ENCODE results near the gene OTUD4.
A peak's percentile ranks its signal among the peaks of the same experiment; 100 is the strongest.

OTUD4 gene

DNA sequence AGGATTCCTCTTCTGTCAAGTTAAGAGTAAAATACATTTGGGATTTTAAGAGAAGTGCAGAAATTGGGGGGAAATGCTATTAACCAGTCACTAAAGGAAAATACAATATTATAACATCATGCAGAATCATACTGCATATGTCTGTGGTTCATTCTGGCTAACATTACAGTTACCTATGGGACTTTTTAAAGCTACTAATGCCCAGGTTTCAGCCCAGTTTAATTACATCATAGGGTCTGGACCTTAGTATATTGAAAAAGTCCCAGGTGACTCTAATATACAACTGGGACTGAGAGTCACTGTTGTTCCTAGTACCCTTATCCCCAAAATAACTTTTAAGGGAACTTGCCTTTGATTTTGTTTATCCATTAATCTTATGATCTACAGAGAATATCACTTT lies 72.3 kb downstream of the OTUD4 start:
- no peak for DNase-seq (ENCODE audit: low read depth in 2 of 2)

DNA sequence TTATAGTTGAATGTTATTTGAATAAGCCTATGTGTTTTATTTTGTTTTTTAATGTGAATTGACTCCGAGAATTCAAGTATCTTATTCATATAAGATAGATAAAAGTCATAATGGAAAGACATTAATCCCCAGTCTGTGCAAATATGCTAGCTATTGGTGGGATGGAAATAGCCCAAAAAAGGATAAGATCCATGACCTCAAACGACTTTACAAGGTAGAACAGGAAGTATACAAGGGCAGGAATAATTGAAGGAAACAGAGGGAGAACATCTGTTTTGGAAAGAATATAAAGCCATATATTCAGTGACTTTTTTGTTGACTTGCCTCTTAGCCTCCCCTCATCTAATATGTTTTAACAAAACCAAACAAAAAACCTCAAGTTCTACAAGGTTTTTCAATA lies 73.3 kb downstream of the OTUD4 start:
- DNase-seq (ENCODE audit: low read depth in 2 of 2), result no peak

DNA sequence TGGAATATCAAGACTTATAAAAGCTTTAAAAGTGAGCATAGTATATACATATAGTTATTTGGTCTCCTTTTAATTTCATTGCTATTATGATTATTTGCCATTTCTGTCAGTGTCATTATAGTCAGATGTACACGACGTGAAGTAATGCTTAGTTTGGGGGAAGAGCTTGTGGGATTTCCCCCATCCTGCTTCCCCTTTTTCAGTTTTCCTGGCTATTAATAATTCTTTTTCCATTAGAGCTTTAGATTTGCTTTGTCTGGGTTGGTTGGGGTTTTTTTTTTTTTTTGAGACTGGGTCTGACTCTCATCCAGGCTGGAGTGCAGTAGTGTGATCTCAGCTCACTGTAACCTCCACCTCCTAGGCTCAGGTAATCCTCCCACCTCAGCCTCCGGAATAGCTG lies 76.9 kb downstream of the OTUD4 start:
- DNase-seq (ENCODE audit: low read depth in 2 of 2), result no peak

DNA sequence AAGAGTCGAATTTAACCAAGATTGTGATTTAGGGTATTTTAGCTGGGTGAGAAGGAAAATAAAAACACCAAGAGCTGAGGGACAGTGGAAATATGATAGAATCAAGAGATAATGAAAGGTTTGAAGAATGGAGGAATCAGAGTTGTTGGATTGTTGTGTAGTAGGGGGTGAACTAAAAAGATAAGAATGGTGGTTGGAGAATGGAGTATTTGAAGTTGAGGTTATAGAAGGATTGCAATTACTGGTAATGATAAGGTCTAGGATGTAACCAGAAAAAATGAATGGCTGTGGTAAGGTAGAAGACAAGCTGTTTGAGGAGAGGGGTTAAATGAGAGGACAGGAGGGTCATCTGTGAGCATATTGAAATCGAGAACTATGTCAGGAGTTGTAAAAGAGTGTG lies 77.8 kb downstream of the OTUD4 start:
- no peak for DNase-seq (ENCODE audit: low read depth in 2 of 2)

DNA sequence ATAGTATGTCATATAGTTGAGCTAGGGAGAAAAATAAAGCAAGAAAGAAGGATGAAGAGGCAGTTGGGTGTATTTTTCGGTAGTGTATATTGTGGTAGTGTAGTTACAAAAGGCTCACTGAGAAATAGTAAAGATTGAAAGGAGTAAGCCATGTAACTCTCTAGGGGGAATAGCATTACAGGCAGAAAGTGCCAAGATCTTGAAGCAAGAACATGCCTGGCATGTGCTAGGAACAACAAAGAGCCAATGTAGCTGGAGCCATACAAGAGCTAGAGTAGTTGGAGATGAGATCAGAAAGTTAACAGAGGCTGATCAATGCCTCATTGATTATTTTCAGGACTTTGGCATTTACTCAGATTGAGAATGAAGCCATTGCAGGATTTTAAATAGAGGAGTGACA lies 79.3 kb downstream of the OTUD4 start:
- DNase-seq (ENCODE audit: low read depth in 2 of 2), result no peak

DNA sequence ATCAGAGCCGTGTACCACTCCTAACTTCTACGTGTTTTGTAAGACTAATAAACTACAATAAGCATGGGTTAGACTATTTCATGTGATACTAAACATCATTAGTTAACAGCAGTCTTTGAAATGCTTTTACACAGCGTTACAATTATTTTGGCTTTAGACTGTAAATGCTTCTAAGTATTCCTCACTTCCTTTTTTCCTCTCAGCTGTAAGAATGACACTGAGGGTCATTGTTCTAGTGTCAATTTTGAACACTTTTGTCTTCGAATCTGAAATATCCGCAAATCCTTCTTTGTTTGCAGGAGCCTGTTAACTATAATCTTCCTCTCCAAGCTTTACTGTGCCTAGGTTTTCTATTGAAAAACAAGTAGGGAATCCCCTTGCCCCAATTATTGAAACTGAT lies 80.7 kb downstream of the OTUD4 start:
- no peak for DNase-seq (ENCODE audit: low read depth in 2 of 2)

DNA sequence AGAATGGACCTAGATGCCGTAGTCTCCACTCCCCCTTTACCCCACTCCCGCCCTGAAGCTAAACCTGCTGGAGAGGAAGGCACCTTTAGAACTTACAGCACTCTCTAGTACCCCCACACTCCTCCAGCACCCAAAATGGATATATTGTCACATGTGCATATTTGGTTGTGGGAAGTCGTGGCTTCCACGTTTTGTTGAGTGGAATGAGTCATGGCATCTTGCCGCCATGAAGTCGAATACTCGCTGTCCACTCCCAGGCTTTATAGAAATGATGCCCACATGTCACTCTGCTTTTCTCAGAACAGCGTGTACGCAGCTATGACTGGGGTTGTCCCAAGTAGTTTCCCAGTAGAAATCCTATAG lies 81.7 kb downstream of the OTUD4 start:
- DNase-seq (ENCODE audit: low read depth in 2 of 2), result peak; percentile 5 to 8

DNA sequence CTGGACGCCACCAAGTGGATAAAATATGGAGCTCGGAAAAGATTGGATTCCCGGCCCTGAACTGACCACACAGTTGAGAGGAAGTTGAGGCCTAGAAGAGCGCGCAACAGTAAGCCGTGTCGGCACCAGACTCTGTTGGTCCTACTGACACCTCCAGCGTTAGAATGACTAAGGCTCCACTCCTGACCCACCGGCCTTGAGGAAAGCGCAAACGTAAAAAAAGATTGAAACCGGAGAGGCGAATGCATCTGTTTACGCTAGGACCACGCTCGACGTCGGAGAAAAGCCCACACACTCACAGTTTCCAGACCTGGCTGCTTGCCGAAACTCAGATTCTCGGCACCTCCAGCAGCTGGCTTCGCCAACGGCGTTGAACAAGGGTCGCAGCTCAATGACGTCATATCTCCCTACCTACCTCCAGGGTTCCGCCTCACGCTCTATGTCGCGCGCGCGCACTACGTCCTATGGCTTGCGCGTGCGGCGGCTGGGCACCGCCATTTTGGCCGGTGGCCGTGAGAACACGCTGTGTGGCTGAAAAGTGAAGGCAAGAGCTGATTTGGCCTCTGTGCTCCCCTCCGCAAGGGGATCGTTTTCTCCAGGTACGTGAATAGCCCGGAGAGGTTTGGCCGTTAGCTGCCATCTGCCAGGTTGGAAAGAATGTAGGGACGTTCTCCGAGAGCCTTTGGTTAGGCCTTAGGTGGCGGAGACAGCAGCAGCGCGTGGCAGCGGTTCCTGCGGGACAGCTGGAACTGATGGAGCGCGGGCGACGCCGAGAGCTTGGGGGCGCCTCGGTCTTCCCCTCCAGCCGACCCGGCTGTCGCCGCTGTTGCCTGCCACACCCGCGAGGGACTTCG lies 82.3 kb downstream of the OTUD4 start, which contains the start of the genes ABCE1 and ANAPC10:
TSS of gene ABCE1 (plus strand) at position 491 of the 854 bp plus-strand sequence. CDS start 6,102 bp downstream, outside the sequence.
TSS of gene ANAPC10 (minus strand) at position 376 of the 854 bp plus-strand sequence. CDS start 2,097 bp downstream, outside the sequence.
- peak; percentile 92 to 93 for DNase-seq (ENCODE audit: low read depth in 2 of 2)

DNA sequence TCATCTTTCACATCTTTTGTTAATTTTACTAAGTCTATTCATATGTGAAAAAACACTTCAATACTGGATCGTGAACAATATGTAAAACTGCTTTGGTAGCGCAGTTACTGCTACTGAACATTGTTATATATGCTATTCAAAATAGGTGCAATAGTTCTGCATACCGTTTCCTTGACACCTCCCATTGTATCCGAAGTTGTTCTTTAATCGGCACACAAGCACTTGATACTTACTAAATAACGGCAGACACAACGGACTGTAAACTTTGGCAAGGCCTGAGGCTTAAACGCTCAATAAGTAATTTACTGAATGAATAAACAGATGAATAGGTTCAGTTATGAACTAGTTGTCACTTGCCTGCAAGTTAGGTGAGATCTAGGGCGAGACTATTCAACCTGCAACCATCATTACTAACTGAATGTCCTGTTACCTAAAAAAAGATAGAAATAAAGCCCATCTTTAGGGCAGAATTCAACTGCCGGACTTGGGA lies 83.0 kb downstream of the OTUD4 start:
- no peak for DNase-seq (ENCODE audit: low read depth in 2 of 2)

DNA sequence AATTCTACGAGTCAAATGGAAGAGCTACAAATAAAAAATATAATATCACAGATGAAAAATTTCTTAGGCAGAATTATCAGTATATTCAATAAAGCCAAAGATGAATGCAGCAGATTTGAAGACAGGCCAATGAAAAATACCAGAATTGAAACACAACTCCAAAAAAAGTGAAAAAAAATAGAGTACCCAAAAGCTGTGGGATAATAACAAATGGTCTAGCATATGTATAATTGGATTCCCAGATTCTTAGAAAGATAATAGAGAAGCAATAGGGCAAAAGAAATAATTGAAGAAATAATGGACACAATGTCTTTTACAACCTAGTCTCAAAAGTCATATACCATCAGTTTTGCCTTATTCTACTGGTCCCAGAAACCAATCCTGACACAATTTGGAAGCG lies 86.8 kb downstream of the OTUD4 start:
- DNase-seq (ENCODE audit: low read depth in 2 of 2), result no peak

DNA sequence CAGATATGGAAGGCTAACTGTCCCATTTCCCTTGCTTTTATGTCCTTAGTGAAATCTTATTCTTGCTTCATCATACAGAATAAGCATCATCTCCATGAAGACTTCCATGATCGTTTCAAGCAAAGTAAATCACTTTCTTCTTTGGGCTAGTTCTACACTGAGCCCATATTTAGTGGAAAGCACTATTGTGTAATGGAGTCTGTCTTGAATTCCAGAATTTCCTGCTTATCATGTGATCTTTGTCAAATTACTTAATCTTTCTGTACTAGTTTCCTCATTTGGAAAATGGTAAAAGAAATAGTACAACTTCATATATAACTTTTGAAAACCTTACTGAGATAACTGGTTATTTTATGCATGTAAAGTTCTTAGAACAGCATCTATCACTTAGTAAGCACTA lies 90.0 kb downstream of the OTUD4 start:
- DNase-seq (ENCODE audit: low read depth in 2 of 2), result no peak

DNA sequence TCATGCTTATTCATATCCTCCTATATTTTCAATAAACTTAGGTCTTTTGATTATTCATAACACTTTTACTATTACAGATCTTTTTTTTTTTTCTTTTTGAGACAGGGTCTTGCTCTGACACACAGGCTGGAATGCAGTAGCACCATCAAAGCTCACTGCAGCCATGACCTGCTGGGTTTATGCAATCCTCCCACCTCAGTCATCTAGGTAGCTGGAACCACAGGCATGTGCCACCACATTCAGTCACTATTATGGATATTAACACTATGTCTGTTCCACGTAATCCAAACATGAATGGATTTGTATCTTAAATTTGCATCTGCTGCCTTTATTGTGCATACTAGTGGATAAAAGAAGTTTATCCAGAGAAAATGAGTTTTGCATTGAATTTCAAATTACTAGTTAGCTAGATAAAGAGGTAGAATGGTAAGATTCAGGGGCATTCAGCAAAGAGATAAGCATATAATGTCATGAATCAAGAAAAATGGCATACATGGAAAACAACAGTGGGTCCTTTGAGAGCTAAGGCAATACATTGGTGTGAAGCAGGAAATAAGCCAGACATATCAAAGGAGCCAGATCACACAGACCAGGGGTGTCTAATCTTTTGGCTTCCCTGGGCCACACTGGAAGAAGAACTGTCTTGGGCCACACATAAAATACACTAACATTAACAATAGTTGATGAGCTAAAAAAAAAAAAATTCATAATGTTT lies 96.3 kb downstream of the OTUD4 start:
- DNase-seq (ENCODE audit: low read depth in 2 of 2), result no peak

Data from stimulated activated CD8-positive, alpha-beta memory T cell treated with anti-CD3 and anti-CD28 coated beads, Interleukin-7, amount 100 ng/mL, for 1 hour (primary cell).